ENCODE results near the gene DOLK.

Gene DOLK

GRCh38 chr9:128933731-128934130 is 13.7 kb downstream of the DOLK start:
- DNase-seq (ENCODE audit: low read depth in 3 of 3, low spot score in 1 of 3): no peak

- no peak for DNase-seq (ENCODE audit: low read depth in 3 of 3, low spot score in 1 of 3)
These were observed 17.8 kb downstream of the DOLK start for GRCh38 chr9:128929560-128929959.

- no peak for DNase-seq (ENCODE audit: low read depth in 3 of 3, low spot score in 1 of 3)
These were observed 18.8 kb downstream of the DOLK start for GRCh38 chr9:128928624-128929023.

- peak in 2 of 3 donors; percentile 24 to 37 for DNase-seq (ENCODE audit: low read depth in 3 of 3, low spot score in 1 of 3)
These were observed 19.5 kb downstream of the DOLK start for GRCh38 chr9:128927731-128928411.

GRCh38 chr9:128923493-128923883 is 23.9 kb downstream of the DOLK start:
- DNase-seq (ENCODE audit: low read depth in 3 of 3, low spot score in 1 of 3): no peak

GRCh38 chr9:128921881-128922763 is 25.3 kb downstream of the DOLK start:
- DNase-seq (ENCODE audit: low read depth in 3 of 3, low spot score in 1 of 3): no peak

GRCh38 chr9:128920381-128921058 is 26.9 kb downstream of the DOLK start, which contains the start of gene PHYHD1:
TSS of gene PHYHD1 (plus strand) at chr9:128920982. CDS start at chr9:128922324, 1,342 bp downstream.
- no peak for DNase-seq (ENCODE audit: low read depth in 3 of 3, low spot score in 1 of 3)

GRCh38 chr9:128919402-128920089 is 27.9 kb downstream of the DOLK start:
- DNase-seq (ENCODE audit: low read depth in 3 of 3, low spot score in 1 of 3): no peak

GRCh38 chr9:128918921-128919320 is 28.5 kb downstream of the DOLK start:
- DNase-seq (ENCODE audit: low read depth in 3 of 3, low spot score in 1 of 3): no peak

GRCh38 chr9:128917151-128917849 is 30.1 kb downstream of the DOLK start:
- no peak for DNase-seq (ENCODE audit: low read depth in 3 of 3, low spot score in 1 of 3)

GRCh38 chr9:128916745-128917144 is 30.7 kb downstream of the DOLK start:
- DNase-seq (ENCODE audit: low read depth in 3 of 3, low spot score in 1 of 3): no peak

GRCh38 chr9:128916204-128916603 is 31.2 kb downstream of the DOLK start:
- no peak for DNase-seq (ENCODE audit: low read depth in 3 of 3, low spot score in 1 of 3)

- no peak for DNase-seq (ENCODE audit: low read depth in 3 of 3, low spot score in 1 of 3)
These were observed 33.2 kb downstream of the DOLK start for GRCh38 chr9:128913995-128914772.

- DNase-seq (ENCODE audit: low read depth in 3 of 3, low spot score in 1 of 3): no peak
These were observed 34.1 kb downstream of the DOLK start for GRCh38 chr9:128913048-128913900.

- no peak for DNase-seq (ENCODE audit: low read depth in 3 of 3, low spot score in 1 of 3)
These were observed 35.0 kb downstream of the DOLK start for GRCh38 chr9:128912270-128912853.

GRCh38 chr9:128911529-128912035 is 35.8 kb downstream of the DOLK start:
- DNase-seq (ENCODE audit: low read depth in 3 of 3, low spot score in 1 of 3): no peak

- no peak for DNase-seq (ENCODE audit: low read depth in 3 of 3, low spot score in 1 of 3)
These were observed 36.5 kb downstream of the DOLK start for GRCh38 chr9:128910906-128911305.

GRCh38 chr9:128909859-128910258 is 37.5 kb downstream of the DOLK start:
- no peak for DNase-seq (ENCODE audit: low read depth in 3 of 3, low spot score in 1 of 3)
